ENCODE measurements around the gene BTNL3.
"Not testable (repeated sequence)": the region's sequence is repeated elsewhere in the genome, so short reads cannot be mapped to it uniquely, and the experiment has no call there.

The BTNL3 gene

GRCh38 chr5:181045316-181045715 lies 56.7 kb downstream of the BTNL3 start:
- peaks cover 30% of the 10 kb centered on the region for H3K27me3 Mint-ChIP-seq (ENCODE audit: low read depth)
- H3K4me3 Mint-ChIP-seq, result no peak overlapping the region
- peaks cover 3% of the 10 kb centered on the region for H3K36me3 Mint-ChIP-seq (ENCODE audit: low read depth)
- no peak overlapping the region for H3K27ac Mint-ChIP-seq
- no peak for TF ChIP-seq CTCF (IDR thresholded peaks at IDR 0.05; ENCODE audit: unreplicated experiment in 3 of 3)
- H3K9me3 Mint-ChIP-seq, result no peaks in the 10 kb centered on the region
- peaks cover 6% of the 10 kb centered on the region for H3K4me1 Mint-ChIP-seq

GRCh38 chr5:181045857-181046256 lies 57.2 kb downstream of the BTNL3 start:
- not testable (repeated sequence) for H3K4me1 Mint-ChIP-seq; H3K9me3 Mint-ChIP-seq; H3K36me3 Mint-ChIP-seq (ENCODE audit: low read depth); H3K4me3 Mint-ChIP-seq; H3K27ac Mint-ChIP-seq
- H3K27me3 Mint-ChIP-seq (ENCODE audit: low read depth), result peaks cover 35% of the 10 kb centered on the region

GRCh38 chr5:181047288-181047687 lies 58.6 kb downstream of the BTNL3 start:
- peaks cover 45% of the 10 kb centered on the region for H3K27me3 Mint-ChIP-seq (ENCODE audit: low read depth)
- TF ChIP-seq CTCF (IDR thresholded peaks at IDR 0.05; ENCODE audit: unreplicated experiment in 3 of 3), result no peak
- peaks cover 3% of the 10 kb centered on the region for H3K36me3 Mint-ChIP-seq (ENCODE audit: low read depth)
- no peak overlapping the region for H3K4me3 Mint-ChIP-seq
- peaks cover 10% of the 10 kb centered on the region for H3K4me1 Mint-ChIP-seq
- H3K27ac Mint-ChIP-seq, result no peak overlapping the region
- no peaks in the 10 kb centered on the region for H3K9me3 Mint-ChIP-seq

- Mint-ChIP-seq H3K4me3 (no peak overlapping the region), H3K27me3 (ENCODE audit: low read depth) (peaks cover 49% of the 10 kb centered on the region), H3K36me3 (ENCODE audit: low read depth) (peaks cover 3% of the 10 kb centered on the region), H3K9me3 (no peaks in the 10 kb centered on the region), H3K27ac (no peak overlapping the region), H3K4me1 (peaks cover 12% of the 10 kb centered on the region)
- no peak for TF ChIP-seq CTCF (IDR thresholded peaks at IDR 0.05; ENCODE audit: unreplicated experiment in 3 of 3)
Measured at GRCh38 chr5:181047921-181048320, 59.3 kb downstream of the BTNL3 start.

- Mint-ChIP-seq H3K36me3 (ENCODE audit: low read depth) (peaks cover 3% of the 10 kb centered on the region), H3K27ac (no peak overlapping the region), H3K27me3 (ENCODE audit: low read depth) (peaks cover 69% of the 10 kb centered on the region), H3K4me3 (no peak overlapping the region), H3K4me1 (peaks cover 26% of the 10 kb centered on the region), H3K9me3 (no peaks in the 10 kb centered on the region)
- TF ChIP-seq CTCF (IDR thresholded peaks at IDR 0.05; ENCODE audit: unreplicated experiment in 3 of 3), result no peak
Measured at GRCh38 chr5:181050016-181050415, 61.4 kb downstream of the BTNL3 start.

- peak overlapping the region; percentile 83 to 84 (median 83) for H3K4me3 Mint-ChIP-seq
- H3K27ac Mint-ChIP-seq, result no peak overlapping the region
- no peak for TF ChIP-seq CTCF (IDR thresholded peaks at IDR 0.05; ENCODE audit: unreplicated experiment in 3 of 3)
- peaks cover 26% of the 10 kb centered on the region for H3K4me1 Mint-ChIP-seq
- peaks cover 90% of the 10 kb centered on the region for H3K27me3 Mint-ChIP-seq (ENCODE audit: low read depth)
- H3K9me3 Mint-ChIP-seq, result peaks cover 2% of the 10 kb centered on the region
- H3K36me3 Mint-ChIP-seq (ENCODE audit: low read depth), result peaks cover 3% of the 10 kb centered on the region
Measured at GRCh38 chr5:181051841-181052671, 63.4 kb downstream of the BTNL3 start.

Data from nephron (organoid).